GM08714 (cell line): ENCODE data around the gene RNF208.

Source experiments
- H3K4me3 ChIP-seq: fragments of 200-500 bp; sonication (Bioruptor generic); 2 replicates; pipeline ENCODE4 v1.5.1; 2014; ENCODE audit warnings: mild to moderate bottlenecking, low read length, inconsistent platforms
- ZNF274 ChIP-seq: IDR thresholded peaks from 2 replicates; pipeline ENCODE4 v1.6.1; 2012; ENCODE audit warnings: mild to moderate bottlenecking, low read depth, low read length

RNF208 gene

DNA sequence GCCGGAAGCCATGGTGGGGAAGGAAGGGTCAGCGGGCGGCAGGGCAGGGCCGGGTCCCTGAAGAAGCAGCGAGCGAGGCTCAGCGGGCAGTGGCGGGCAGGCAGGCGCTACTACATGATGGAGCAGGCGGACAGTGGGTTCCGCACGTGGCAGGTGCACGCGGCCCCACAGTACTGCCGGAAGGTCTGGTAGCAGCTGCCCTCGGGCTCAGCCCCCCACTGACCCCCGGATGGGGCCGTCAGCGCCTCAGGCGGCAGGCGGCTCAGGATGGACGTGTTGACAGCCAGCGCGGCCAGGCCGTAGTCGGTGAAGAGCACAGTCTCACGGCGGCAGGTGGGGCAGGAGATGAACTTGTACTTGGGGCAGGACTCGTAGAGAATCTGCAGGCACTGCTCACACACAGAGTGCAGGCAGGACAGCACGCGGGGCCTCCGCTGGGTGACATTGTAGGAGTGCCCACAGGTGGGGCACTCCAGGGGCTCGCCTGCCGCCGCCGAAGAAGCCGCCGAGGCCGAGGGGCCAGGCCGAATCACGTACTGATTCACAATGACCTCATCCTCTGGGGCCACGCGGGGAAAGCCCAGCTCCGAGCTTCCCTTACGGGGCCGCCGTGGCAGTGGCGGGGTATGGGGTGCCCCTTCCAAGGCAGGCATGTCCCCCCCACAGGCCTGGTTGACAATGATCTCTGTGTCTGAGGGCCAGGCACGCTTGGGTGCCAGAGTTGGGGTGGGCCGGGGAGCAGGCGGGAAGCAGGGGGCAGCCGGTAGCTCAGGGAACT is 1.5 kb downstream of the RNF208 start:
- H3K4me3 ChIP-seq, result no peak overlapping the region
- TF ChIP-seq ZNF274, result no peak

GRCh38 chr9:137219757-137220316 is 2.2 kb downstream of the RNF208 start:
- TF ChIP-seq ZNF274, result no peak
- H3K4me3 ChIP-seq, result no peak overlapping the region

DNA sequence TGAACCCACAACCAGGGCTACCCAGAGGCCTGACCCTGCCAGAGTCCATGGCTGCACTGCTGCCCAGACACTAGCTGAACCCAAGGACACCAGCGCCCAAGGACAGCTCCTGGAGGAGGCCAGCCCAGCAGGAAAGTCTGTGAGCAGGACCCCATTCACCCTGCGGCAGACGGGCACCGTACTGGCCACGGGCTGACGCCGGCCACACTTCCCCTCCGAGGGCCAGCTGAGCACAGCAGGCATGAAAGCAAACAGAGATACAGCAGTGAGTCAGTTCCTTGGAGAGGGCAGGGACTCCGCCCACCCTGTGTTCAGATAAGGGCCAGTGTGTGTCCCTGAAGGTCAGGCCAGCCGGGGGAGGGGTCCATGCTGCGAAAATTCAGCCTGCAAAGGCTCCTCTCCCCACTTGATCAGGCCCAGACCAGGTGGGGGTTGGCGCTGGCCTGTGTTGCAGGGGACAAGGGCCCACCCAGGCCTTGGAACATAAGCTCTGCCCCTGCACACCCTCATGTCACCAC is 3.2 kb downstream of the RNF208 start:
- TF ChIP-seq ZNF274, result no peak
- H3K4me3 ChIP-seq, result no peak overlapping the region

- TF ChIP-seq ZNF274, result no peak
- H3K4me3 ChIP-seq, result no peak overlapping the region
These were observed 3.8 kb downstream of the RNF208 start for GRCh38 chr9:137218212-137218753.

- no peak overlapping the region for H3K4me3 ChIP-seq
- TF ChIP-seq ZNF274, result no peak
These were observed 4.5 kb downstream of the RNF208 start for GRCh38 chr9:137217276-137218211.

- no peak for TF ChIP-seq ZNF274
These were observed 5.7 kb downstream of the RNF208 start for GRCh38 chr9:137216188-137216965.

DNA sequence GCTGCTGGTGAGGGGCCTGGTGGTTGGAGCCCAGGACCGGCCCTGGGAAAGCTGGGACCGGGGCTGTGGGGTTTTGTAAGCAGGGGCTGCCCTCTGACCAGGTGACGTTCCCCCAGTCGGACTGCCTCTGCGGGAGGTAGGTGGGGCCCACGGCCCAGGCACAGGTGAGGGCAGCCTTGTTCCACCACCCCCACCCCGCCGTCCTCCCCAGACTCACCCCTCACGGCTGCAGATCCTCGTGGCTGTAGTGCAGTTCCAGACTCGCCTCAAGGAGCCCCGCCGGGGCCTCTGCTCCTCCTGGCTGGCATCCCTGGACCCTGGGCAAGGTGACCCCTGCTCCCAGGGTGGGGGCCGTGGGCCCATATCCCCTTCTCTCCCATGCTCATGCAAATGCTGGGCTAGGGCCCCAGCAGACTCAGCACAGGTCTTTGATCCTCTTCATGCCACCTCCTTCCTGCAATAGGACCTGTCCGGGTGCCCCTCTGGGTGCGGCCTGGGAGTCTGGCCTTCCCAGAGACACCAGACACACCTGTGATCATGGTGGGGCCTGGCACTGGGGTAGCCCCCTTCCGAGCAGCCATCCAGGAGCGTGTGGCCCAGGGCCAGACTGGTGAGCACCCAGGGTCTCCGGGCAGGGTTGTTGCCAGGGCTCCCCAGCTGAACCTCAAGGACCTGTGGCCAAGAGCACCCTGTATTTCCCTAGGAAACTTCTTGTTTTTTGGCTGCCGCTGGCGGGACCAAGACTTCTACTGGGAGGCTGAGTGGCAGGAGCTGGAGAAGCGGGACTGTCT is 6.6 kb downstream of the RNF208 start:
- no peak overlapping the region for H3K4me3 ChIP-seq
- TF ChIP-seq ZNF274, result no peak

More at GRCh38 chr9:137216188-137216965, 5.7 kb downstream of the RNF208 start:
- no peak overlapping the region for H3K4me3 ChIP-seq

GRCh38 chr9:137214620-137215019 is 7.4 kb downstream of the RNF208 start:
- TF ChIP-seq ZNF274, result no peak
- H3K4me3 ChIP-seq, result no peak overlapping the region

DNA sequence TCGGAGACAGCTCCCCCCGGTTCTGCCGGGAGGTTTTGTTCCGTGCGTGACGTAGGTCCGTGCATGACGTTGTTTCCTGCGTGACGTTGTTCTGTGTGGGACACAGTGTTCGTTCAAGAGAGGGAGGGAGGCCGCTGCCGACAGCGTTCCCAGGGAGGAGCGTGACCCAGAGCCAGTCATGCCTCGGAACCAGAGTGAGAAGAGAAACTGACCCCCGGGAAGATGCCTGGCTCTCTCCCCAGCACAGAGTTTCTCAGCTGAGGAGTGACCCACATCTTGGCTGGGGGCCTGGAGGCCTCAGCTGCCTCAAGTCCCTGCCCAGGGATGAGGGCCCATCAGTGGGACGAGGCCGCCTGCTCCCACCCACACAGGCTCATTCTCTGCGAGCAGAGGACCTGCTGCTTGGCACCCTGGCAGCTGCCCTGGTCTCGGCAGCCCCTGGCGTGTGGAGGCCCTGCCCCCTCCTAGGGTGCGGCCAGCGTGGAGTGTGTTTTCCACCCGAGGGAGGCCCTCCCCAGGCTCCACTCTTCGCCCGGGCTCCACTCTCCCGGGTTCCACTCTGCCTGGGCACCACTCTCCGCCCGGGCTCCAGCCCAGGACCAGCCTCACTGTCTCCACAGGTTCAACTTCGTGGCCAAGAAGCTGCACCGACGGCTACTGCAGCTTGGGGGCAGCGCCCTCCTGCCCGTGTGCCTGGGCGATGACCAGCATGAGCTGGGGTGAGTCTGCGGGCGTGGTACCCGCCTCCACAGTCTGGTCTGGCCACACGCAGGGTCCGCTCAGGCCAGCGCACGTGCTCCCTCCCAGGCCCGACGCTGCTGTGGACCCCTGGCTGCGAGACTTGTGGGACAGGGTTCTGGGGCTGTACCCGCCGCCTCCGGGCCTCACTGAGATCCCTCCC is 8.6 kb downstream of the RNF208 start:
- H3K4me3 ChIP-seq, result no peak overlapping the region
- TF ChIP-seq ZNF274, result no peak

DNA sequence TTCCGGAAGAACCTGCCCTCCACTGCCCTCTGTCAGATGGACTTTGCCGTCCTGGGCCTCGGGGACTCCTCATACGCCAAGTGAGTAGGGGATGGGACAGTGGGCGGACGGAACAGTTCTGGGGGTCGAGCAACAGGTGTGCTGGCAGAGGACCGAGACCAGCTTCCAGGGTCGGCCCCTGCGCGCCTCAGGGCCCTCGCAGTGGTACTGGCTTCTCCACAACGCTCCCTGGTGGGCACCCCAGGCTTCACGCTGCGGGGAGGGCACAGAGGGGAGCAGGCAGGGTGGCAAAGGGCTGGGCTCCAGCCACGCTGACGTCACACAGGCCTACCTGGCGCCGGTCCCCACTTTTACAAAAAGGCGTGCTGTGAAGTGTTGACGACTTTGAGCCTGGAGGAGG is 9.5 kb downstream of the RNF208 start:
- no peak for TF ChIP-seq ZNF274

DNA sequence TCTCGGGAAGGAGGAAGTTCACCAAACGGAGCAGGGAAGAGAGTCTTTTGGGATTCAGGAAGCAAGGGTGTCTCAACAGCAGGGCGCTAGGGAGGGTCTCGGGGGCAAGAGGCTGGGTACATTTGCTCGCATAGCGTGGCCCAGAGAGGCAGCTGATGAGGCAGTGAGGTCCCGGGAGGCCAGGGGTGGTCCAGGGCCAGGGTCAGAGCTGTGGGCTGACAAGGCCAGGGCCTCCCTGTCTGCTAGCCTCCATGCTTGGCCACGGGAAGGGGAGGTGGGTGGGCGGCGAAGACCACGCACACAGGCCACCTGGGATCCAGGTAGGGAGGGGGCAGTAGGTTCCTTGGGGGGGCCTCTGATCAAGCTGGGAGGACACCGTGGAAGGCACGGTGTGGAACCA is 10.5 kb downstream of the RNF208 start:
- TF ChIP-seq ZNF274, result no peak
- H3K4me3 ChIP-seq, result no peak overlapping the region

More for the DNA sequence above, 9.5 kb downstream of the RNF208 start:
- no peak overlapping the region for H3K4me3 ChIP-seq

DNA sequence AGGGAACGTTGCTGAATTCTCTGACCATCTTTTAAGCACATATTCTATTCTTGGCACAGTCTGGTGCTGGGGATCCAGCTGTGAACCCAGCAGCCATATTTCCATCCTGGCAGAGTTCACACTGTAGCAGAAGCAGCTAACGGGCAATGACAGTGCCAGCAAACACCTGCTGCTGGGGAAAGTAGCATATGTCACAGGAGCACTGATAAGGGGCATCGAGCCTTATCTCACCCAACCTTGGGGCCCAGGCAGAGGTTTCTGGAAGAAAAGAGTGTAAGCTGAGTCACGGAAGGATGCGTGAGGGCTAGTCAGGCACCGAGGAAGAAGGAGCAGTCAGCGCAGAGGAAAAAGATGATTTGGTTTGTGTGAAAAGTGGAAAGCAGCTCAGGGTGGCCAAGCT is 15.4 kb downstream of the RNF208 start:
- H3K4me3 ChIP-seq, result peak overlapping the region; percentile 96
- TF ChIP-seq ZNF274, result no peak
